ENCODE results near the gene S100A2.

The S100A2 gene

DNA sequence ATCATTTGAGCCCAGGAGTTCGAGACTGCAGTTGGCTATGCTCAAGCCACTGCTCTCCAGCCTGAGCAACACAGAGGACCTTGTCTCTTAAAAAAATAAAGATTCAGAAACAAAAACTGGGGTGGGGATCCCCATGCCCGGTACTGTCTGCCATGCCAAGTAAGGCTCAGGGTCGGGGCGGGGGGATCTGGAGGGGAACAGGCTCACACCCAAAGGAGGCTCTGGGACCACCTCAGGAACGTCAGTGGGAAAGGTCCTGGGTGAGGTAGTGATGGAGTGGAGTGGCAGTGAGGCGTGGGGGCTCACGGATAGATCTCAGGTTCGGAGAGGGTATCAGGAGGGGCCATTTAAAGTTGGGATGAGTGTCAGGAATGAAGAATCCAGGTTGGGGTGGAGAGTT lies 19.3 kb downstream of the S100A2 start:
- peaks cover 91% of the 10 kb centered on the region for H3K4me1 Mint-ChIP-seq
- H3K4me3 Mint-ChIP-seq = peak overlapping the region in 1 of 2 donors; percentile 1
- no peak for DNase-seq
- H3K27ac Mint-ChIP-seq = no peak overlapping the region
- no peaks in the 10 kb centered on the region for H3K27me3 Mint-ChIP-seq
- ATAC-seq = no peak
- no peaks in the 10 kb centered on the region for H3K9me3 Mint-ChIP-seq

DNA sequence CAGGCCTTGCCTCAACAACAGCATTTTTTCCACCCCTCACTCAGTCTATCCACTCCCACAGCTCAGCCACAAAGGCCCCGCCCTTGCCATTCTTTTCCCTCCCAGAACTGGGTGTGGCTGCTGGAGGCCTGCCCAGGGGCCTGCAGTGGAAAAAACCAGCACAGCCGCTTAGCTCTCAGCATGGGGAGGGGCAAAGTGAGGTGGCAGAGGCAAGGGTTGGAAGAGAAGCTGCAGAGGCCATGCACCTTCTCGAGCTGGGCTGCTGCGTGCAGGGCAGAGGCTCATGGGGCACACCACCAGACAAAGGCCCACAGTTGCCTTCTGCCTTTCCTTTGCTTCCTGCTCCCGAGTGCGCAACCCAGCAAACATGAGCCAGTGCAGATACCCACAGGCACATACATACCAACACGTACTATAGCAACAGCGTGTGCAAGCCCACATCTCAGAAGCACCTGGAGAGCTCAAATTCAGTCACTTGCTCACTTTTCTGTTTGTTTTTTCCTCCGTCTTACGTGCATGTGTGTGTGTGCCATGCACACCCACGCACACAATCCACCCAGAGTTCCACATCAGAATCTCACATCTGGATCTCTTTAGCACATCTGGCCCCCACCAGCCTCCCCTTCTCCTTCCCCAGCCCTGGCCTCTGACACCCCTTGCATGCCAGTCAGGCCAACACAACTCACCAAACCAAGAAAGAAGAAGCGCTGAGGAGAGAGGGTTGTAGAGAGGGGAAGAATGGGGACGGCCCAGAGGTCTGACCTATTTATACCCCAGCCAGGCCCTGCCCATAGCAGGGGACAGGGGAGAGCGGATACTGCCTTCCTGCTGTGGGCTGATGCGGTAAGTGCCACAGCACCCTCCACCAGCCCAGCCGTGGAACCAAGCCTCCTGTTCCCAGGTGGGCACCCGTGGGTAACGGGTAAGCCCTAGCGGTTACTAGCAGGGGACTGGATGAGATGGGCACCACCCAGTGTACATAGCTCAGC lies 20.3 kb downstream of the S100A2 start, which contains the start of gene S100A4:
Gene S100A4 (minus strand): TSS at position 740 of the 989 bp plus-strand sequence. CDS start 1,012 bp downstream, outside the sequence.
- ATAC-seq (peak; percentile 86), DNase-seq (peak; percentile 89 to 94)
- H3K27me3 Mint-ChIP-seq = no peaks in the 10 kb centered on the region
- H3K4me3 Mint-ChIP-seq = peak within 1 kb of the TSS; percentile 89 to 98
- no peaks in the 10 kb centered on the region for H3K9me3 Mint-ChIP-seq
- H3K27ac Mint-ChIP-seq = peak within 1 kb of the TSS; percentile 99
- H3K4me1 Mint-ChIP-seq = peaks cover 94% of the 10 kb centered on the region

DNA sequence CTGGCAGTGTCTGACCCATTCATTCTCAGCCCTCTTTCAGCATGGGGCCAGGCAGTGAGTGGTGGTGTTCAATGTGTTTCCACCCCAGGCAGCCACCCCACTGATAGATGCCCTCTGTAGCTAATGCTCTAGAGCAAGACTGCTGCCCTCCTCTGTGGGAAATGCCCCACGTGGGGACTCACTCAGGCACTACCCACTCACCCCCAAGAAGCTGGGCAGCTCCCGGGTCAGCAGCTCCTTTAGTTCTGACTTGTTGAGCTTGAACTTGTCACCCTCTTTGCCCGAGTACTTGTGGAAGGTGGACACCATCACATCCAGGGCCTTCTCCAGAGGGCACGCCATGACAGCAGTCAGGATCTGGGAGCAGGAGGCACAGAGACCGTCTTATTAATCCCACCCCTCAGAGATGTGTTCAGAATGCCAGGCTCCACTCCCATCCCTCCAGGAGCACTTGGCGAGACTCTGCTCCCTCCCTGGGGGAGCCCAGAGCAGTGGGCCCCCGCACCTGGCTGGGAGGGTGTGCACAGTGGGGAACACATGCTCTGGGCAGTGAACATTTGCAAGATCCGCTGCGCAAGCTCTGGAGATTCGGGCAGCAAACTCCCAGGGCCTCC lies 21.1 kb downstream of the S100A2 start:
- Mint-ChIP-seq H3K9me3 (no peaks in the 10 kb centered on the region), H3K4me3 (peak overlapping the region; percentile 89 to 98), H3K4me1 (peaks cover 97% of the 10 kb centered on the region), H3K27me3 (no peaks in the 10 kb centered on the region), H3K27ac (peak overlapping the region; percentile 99)
- no peak for ATAC-seq
- DNase-seq = no peak

DNA sequence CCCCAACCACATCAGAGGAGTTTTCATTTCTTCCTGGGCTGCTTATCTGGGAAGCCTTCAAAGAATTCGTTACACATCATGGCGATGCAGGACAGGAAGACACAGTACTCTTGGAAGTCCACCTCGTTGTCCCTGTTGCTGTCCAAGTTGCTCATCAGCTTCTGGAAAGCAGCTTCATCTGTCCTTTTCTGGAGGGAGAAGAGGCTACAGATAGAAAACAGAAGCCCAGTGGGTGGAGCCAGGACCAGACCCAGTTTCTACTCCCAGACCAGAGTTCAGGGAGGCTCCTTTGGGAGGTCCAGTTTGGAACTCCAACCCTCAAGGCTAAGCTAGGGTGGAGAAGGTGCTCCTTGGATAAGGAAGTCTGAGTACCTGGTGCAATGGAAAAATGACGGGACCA lies 21.9 kb downstream of the S100A2 start:
- DNase-seq (no peak), ATAC-seq (no peak)
- Mint-ChIP-seq H3K4me3 (peak overlapping the region; percentile 31 to 89), H3K9me3 (no peaks in the 10 kb centered on the region), H3K27ac (no peak overlapping the region), H3K4me1 (peaks cover 92% of the 10 kb centered on the region), H3K27me3 (no peaks in the 10 kb centered on the region)

DNA sequence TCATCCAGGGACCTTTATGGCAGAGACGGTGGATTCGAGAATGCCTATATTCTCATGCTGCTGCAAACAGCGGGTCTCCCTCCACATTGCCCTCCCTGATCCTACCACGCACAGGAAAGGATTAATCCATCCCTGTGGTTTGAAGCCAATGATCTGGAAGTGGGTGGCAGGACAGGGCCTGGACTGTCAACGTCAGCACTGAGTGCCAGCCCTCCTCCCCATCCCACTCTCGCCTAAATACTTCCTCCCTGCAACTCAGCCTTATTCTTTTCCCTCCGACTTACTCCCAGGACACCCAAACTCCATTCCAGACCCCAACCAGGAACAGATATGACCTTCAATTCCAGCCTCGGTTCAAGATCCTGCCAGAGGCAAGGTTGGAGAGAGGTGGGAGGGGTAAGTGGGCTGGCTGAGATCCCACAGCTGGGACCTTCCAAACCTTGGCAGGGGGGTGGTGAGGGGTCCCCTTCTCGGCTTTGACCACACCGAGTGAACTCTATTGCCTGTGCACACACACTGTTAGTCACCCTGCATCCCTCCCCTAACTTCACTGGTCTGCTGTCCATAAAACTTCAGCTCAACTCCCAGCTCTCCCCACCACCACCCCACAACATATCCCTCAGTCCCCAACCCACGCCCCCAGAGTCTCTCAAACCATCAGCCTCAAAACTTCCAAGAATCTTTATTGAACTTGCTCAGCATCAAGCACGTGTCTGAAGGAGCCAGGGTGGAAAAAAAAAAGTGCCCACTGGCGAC lies 22.5 kb downstream of the S100A2 start:
- ATAC-seq (no peak), DNase-seq (no peak)
- no peak overlapping the region for H3K27ac Mint-ChIP-seq
- H3K27me3 Mint-ChIP-seq = no peaks in the 10 kb centered on the region
- no peaks in the 10 kb centered on the region for H3K9me3 Mint-ChIP-seq
- H3K4me1 Mint-ChIP-seq = peaks cover 86% of the 10 kb centered on the region
- H3K4me3 Mint-ChIP-seq = peak overlapping the region; percentile 5 to 31

DNA sequence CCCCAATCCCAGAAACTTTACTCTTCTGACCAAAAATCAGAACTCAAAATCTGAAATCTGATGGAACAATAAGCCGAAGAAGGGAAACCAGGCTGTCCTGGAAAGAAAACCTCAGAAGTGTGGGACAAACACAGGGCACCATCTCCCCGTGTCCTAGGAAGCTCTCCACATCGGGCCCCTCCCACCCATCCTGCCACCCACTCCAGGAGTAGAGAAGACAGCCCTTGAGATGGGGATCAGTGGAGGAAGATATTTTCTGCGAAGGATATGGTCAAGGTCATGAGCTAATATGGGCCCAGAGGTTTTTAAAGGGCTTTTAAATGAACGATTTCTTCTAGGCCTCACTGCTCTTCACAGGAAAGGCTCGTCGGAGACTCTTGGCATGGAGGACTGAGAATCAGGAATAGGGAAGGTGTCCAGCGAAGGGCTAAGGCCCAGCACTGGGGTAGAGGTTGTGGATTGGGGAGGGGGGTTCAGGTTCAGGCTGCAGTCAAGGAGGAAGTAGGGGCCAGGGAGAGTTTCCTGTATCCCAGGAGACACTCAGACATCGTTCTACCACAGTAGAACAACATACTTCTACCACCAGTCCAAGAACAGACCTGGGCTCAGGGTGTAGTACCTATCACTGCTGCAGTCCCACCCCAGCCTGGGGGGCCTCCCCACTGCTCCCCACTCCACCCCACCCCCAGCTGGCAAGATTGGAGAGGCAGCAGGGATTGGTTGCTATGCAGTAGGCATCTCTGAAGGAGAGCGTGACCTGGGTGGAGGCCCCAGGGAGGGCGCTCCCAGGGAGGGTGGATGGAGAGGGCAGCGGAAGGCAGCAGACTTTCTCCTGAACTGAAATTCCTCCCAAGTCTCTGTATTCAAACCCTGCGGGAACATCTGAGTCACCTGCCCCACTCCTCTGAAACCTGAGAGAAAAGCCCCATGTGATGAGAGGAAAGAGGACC lies 23.7 kb downstream of the S100A2 start:
- Mint-ChIP-seq H3K9me3 (no peaks in the 10 kb centered on the region), H3K4me1 (peaks cover 84% of the 10 kb centered on the region), H3K27me3 (no peaks in the 10 kb centered on the region), H3K4me3 (peak overlapping the region; percentile 63 to 77), H3K27ac (peak overlapping the region; percentile 20 to 94)
- no peak for DNase-seq
- no peak for ATAC-seq

DNA sequence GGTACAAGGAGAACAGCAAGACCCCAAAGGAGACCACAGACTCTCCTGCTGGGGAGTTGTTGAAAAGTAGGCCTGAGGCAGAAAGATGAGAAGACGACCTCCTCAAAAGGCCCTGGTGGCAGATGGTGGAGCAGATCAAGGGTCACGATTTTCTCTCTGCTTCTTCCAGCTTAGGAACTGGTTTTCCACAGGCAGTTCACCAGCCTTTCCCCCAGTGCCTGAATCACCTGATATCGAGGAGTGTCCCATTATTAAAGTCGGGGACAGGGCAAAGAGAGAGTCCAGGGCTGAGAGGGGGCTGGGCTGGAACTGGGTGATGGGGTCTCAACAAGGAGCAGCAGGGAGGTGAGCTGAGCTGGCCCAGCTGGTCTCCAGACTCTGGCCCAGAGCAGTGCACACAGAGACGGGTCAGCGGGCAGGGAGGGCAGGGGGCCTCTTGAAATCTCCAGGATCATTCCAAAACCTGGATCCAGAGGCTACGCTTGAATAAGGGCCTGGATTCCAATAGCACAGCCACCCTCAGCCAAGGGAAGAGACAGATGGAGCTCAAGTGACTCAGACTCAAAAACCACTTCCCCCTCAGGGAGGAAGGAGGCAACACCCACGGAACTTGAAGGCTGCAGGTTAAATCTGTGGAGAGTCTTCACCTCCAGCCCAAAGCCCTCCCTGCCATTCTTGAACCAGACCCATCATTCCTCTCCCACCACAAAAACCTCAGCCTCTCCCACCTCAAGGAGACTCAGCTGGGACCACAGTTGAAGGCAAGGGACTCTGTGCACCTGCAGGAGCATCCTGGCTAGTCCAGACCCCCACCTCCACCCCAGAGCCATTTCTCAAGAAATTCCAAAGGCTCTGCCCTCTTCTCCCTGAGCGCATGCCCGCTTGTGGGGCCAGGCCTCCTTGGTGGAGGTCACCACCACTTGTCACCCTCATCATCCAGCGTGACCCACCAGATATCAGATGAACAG lies 25.0 kb downstream of the S100A2 start, which contains the start of gene S100A5:
Gene S100A5 (minus strand): TSS at position 541 of the 968 bp plus-strand sequence. CDS start 743 bp downstream, outside the sequence.
- peak within 1 kb of the TSS; percentile 77 to 94 for H3K27ac Mint-ChIP-seq
- DNase-seq (peak; percentile 44 to 54), ATAC-seq (no peak)
- no peaks in the 10 kb centered on the region for H3K9me3 Mint-ChIP-seq
- H3K4me1 Mint-ChIP-seq = peaks cover 82% of the 10 kb centered on the region
- no peaks in the 10 kb centered on the region for H3K27me3 Mint-ChIP-seq
- H3K4me3 Mint-ChIP-seq = peak within 1 kb of the TSS; percentile 63 to 77

DNA sequence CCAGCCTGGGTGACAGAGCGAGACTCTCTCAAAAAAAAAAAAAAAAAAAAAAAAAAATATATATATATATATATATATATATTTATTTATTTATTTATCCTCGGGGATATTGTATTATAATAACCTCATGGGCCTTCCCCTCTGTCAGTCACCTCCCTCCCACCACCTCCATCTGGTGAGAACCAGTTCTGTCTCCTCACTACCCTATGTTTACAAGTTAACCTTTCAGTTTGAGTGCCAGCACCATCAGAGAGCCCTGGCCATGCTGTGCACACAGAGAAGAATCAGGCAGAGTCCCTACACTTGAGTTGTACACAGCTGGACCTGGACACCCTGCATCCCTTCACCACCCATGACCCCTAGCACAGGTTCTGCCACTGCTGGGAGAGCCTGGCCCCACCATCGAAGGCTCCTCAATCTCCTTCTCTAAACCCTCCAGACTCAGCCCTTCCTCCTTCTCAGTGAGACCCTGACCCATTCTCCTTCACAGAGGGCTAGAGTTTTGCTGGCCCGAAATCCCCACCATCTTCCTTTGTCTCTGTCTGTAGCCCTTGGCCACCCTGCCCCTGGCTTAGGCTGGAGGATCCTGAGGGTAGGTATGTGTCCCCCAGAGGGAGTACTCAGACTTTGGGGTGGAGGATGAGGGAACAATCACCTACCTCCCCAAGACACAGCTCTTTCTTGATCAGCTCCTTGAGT lies 26.1 kb downstream of the S100A2 start:
- DNase-seq = no peak
- ATAC-seq = no peak
- peak overlapping the region; percentile 63 to 77 for H3K4me3 Mint-ChIP-seq
- H3K27ac Mint-ChIP-seq = peak overlapping the region in 1 of 2 donors; percentile 94
- no peaks in the 10 kb centered on the region for H3K27me3 Mint-ChIP-seq
- no peaks in the 10 kb centered on the region for H3K9me3 Mint-ChIP-seq
- peaks cover 78% of the 10 kb centered on the region for H3K4me1 Mint-ChIP-seq

DNA sequence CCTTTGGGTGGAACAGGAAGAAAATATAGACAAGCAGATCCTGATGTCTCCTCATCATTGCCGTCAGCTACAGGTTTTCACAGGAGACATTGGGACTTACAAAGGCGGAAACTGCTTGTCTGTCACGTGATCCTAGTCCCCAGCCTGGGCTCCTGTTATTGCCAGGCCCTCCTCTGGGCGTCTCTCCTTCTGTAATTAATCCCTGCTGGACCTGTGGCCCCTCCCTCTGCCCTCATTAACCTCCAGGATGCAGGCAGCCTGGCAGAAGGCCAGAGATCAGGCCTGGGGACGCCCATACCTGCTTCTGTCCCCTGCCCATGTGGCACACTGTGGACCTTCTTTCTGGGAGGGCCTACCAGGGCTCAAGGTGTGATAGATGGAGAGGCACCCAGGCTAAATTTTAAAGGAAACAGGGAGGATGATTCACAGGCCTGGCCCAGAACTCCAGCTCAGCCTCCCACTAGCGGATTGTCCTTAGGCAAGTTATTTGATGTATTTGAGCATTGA lies 27.3 kb downstream of the S100A2 start:
- Mint-ChIP-seq H3K4me3 (no peak overlapping the region), H3K9me3 (no peaks in the 10 kb centered on the region), H3K27me3 (no peaks in the 10 kb centered on the region), H3K4me1 (peaks cover 78% of the 10 kb centered on the region), H3K27ac (no peak overlapping the region)
- no peak for DNase-seq
- no peak for ATAC-seq

DNA sequence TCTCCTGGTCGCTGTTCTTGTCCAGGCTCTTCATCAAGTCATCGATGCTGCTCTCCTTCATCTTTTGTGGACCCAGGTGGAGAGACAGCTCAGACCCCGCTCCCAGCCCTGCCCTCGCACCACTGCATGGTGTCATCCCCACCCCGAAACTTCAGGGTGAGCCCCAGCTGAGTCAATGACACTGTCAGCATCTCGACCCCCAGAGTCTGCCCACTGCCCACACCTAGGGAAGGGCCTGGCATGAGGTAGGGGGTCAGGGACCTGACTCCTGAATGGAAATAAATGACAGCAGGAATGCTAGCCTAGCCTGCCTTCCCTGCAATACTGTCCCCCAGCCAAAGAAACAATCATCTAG lies 28.3 kb downstream of the S100A2 start:
- Mint-ChIP-seq H3K9me3 (no peaks in the 10 kb centered on the region), H3K27ac (no peak overlapping the region), H3K4me1 (peaks cover 78% of the 10 kb centered on the region), H3K27me3 (no peaks in the 10 kb centered on the region), H3K4me3 (peak overlapping the region in 1 of 2 donors; percentile 51)
- ATAC-seq (no peak), DNase-seq (no peak)

DNA sequence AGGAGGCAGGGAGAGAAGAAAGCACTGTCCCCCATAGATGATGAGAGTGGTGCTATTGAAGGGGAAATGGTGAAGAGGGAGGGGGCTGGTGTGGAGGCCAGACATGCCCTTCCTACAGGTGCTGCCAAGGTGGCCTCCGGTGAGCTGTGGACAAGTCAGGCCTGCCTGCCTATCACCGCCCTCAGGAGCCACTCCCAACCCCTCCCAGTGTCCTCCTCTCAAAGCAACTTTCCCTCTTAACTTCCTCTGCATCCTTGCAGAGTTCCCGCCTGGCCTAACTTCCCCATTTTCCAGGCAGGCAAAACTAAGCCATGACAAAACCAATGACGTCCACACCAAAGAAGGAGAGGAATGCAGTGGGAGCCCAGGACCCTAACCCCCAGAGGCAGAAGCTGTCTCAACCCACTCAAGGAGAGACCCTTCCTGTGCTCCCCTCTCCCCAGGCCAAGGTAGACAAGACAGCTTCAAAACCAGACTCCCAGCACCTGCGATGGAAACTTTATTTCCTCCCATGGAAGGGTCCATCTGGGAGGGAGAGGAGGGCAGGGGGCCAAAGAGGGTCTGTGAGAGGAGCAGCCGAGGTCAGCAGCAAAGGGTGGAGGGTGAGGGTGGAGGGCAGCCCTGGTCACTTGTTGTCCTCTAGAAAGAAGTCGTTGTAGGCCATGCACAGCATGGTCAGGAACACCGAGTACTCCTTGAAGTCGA lies 28.8 kb downstream of the S100A2 start:
- Mint-ChIP-seq H3K27me3 (no peaks in the 10 kb centered on the region), H3K4me1 (peaks cover 78% of the 10 kb centered on the region)
- DNase-seq = no peak

DNA sequence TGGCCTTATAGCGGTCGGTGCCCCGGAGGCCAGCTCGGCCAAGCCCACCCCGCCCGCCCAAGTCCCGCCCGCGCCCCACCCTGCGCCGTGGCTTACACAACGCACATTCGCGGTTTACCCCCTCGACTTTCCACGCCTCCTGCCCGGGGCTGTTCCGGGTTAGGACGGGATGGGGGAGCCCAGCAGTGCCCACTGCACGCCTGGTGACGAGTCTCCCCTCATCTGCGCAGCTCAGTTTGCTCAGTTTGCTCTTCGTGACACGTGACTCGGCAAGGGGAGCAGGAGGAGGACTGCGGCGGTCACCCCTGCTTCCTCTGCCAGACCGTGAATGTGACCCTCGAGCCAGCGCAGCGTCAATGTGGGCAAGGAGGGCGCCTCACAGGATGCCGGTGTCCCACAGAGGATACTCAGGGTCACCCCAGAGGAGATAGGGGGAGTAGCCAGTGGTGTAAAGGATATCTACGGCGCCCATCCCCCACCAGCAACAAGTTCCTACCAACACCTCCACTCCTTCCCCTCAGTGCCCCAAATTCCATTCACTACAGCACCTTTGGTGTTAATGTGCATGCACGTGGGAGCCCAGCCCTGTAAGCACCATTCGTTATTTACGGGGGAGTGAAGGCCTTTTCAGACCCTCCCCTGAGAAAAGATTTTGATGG lies 29.5 kb downstream of the S100A2 start:
- ATAC-seq (peak; percentile 84), DNase-seq (peak; percentile 72 to 85)
- peak overlapping the region; percentile 98 to 99 for H3K27ac Mint-ChIP-seq
- no peaks in the 10 kb centered on the region for H3K9me3 Mint-ChIP-seq
- H3K27me3 Mint-ChIP-seq = no peaks in the 10 kb centered on the region
- H3K4me1 Mint-ChIP-seq = peaks cover 78% of the 10 kb centered on the region
- peak overlapping the region; percentile 87 to 97 for H3K4me3 Mint-ChIP-seq

More for the DNA sequence above, 28.8 kb downstream of the S100A2 start:
- no peak for ATAC-seq
- H3K4me3 Mint-ChIP-seq = peak overlapping the region; percentile 87 to 97
- H3K9me3 Mint-ChIP-seq = no peaks in the 10 kb centered on the region
- H3K27ac Mint-ChIP-seq = peak overlapping the region; percentile 98 to 99

All from stimulated activated naive CD8-positive, alpha-beta T cell treated with anti-CD3 and anti-CD28 coated beads, Interleukin-15, amount 100 ng/mL, for 72 hours (primary cell).